WERI-Rb-1 (cell line): Measurements from ENCODE around the gene COL4A4.

Source experiments
- DNase-seq: peaks from one replicate; pipeline ENCODE4 v3.0.0-alpha.2; 2020
- H3K27ac ChIP-seq: fragments of 250-450 bp; sonication (Bioruptor Pico); 2 replicates; pipeline ENCODE4 v1.5.1; 2020; ENCODE audit warnings: mild to moderate bottlenecking, moderate library complexity
- H3K27me3 ChIP-seq: fragments of 250-450 bp; sonication (Bioruptor Pico); 2 replicates; pipeline ENCODE4 v1.5.1; 2021; ENCODE audit warnings: mild to moderate bottlenecking, low read depth, moderate library complexity; ENCODE audit not compliant: insufficient read depth, severe bottlenecking
- H3K36me3 ChIP-seq: fragments of 250-450 bp; sonication (Bioruptor Pico); 2 replicates; pipeline ENCODE4 v1.5.1; 2020; ENCODE audit warnings: mild to moderate bottlenecking, moderate library complexity
- H3K4me3 ChIP-seq: 2 replicates; pipeline ENCODE4 v1.5.1; 2011; ENCODE audit warnings: low read depth, mild to moderate bottlenecking, control low read depth, low read length
- H3K9me3 ChIP-seq: fragments of 250-450 bp; sonication (Bioruptor Pico); 2 replicates; pipeline ENCODE4 v1.5.1; 2021; ENCODE audit warnings: mild to moderate bottlenecking, moderate library complexity; ENCODE audit not compliant: severe bottlenecking
- CTCF ChIP-seq: IDR thresholded peaks from 2 replicates; pipeline ENCODE4 v1.5.1; 2011; ENCODE audit warnings: low read depth, mild to moderate bottlenecking, control low read depth, inconsistent platforms, low read length

COL4A4 gene

GRCh38 chr2:227052879-227053278 is 111.1 kb downstream of the COL4A4 start:
- no peak for TF ChIP-seq CTCF
- Histone ChIP-seq H3K27me3 (no peaks in the 10 kb centered on the region), H3K9me3 (no peaks in the 10 kb centered on the region), H3K27ac (no peak overlapping the region), H3K4me3 (no peak overlapping the region), H3K36me3 (no peaks in the 10 kb centered on the region)
- DNase-seq: no peak

GRCh38 chr2:227043981-227044380 is 120.0 kb downstream of the COL4A4 start:
- no peak for DNase-seq
- Histone ChIP-seq H3K27me3 (no peaks in the 10 kb centered on the region), H3K27ac (no peak overlapping the region), H3K4me3 (no peak overlapping the region), H3K36me3 (no peaks in the 10 kb centered on the region), H3K9me3 (no peaks in the 10 kb centered on the region)
- no peak for TF ChIP-seq CTCF

GRCh38 chr2:227038550-227039189 is 125.3 kb downstream of the COL4A4 start:
- H3K36me3 ChIP-seq: no peaks in the 10 kb centered on the region
- no peaks in the 10 kb centered on the region for H3K9me3 ChIP-seq
- no peak overlapping the region for H3K27ac ChIP-seq
- TF ChIP-seq CTCF: no peak
- DNase-seq: no peak
- H3K4me3 ChIP-seq: no peak overlapping the region
- no peaks in the 10 kb centered on the region for H3K27me3 ChIP-seq

GRCh38 chr2:227036527-227036926 is 127.5 kb downstream of the COL4A4 start:
- Histone ChIP-seq H3K27me3 (no peaks in the 10 kb centered on the region), H3K9me3 (no peaks in the 10 kb centered on the region), H3K36me3 (no peaks in the 10 kb centered on the region), H3K4me3 (no peak overlapping the region), H3K27ac (no peak overlapping the region)
- no peak for DNase-seq
- TF ChIP-seq CTCF: no peak

- TF ChIP-seq CTCF: no peak
- H3K27ac ChIP-seq: no peak overlapping the region
- no peaks in the 10 kb centered on the region for H3K36me3 ChIP-seq
- H3K9me3 ChIP-seq: no peaks in the 10 kb centered on the region
- H3K27me3 ChIP-seq: no peaks in the 10 kb centered on the region
- DNase-seq: no peak
- no peak overlapping the region for H3K4me3 ChIP-seq
Observed at GRCh38 chr2:227035711-227036367, 128.2 kb downstream of the COL4A4 start.
